Activated CD8-positive, alpha-beta memory T cell treated with anti-CD3 and anti-CD28 coated beads, Interleukin-2, amount 50 U/mL, for 1 hour (primary cell): ENCODE data around the gene MAPKAP1.
"Not testable (repeated sequence)": the region's sequence is repeated elsewhere in the genome, so short reads cannot be mapped to it uniquely, and the experiment has no call there.

Source experiments
- DNase-seq: peaks from one replicate; pipeline ENCODE4 v3.0.0-alpha.2; 2020; ENCODE audit errors: extremely low read depth

MAPKAP1 gene

DNA sequence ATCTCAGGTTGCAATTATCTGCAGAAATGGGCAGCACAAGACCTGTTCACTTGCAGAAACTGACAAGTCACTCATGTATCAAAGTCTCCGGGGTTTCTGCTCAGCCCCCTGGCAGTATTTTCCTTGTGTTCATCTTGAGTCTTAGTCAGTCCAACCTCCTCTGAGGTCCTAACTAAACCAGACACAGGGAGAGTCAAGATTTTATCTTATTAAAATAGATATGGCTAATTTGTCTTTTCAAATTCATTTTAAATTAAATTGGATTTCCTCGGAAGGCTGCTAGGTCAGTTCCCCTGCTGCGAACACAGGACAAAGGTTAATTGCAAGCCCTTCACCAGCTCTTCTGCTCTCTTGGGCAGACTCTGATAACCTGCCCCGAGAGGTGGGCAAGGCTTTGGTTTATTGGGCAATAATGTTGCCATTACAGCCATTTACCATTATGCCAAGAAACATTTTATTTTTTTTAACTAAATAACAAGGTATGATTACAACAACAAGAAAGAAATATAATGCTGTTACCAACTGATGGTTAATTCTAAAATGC, 103.5 kb downstream of the MAPKAP1 start:
- no peak for DNase-seq

DNA sequence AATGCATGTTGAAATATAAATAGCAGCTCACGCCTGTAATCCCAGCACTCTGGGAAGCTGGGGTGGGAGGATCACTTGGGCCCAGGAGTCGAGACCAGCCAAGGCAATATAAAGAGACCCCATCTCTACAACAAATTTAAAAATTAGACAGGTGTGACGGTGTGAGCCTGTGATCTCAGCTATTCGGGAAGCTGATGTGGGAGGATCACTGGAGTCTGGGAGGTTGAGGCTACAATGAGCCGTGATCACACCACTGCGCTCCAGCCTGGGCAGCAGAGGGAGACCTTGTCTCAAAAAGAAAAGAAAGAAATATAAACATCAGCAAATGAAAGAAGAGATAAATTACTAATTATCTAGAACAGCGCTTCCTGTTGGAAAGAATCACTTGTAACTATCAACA, 105.0 kb downstream of the MAPKAP1 start:
- DNase-seq, result no peak

DNA sequence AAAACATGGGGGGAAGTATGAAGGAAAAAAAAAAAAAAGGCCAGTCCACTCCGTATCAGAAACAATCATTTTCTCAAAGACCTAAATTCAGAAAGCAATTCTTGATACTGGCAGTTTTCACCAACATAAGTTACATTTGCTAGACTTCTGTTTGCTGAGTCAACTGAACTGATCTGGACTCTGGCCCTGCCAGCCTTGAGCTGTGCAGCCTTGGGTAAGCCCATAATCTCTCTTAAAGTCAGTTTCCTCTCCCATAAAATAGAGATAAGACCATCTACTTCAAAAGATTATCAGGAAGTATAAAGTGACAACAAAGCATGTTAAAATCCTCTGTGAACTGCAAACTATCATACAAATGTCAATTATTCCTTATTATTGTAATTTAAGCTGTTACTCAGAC, 106.8 kb downstream of the MAPKAP1 start:
- no peak for DNase-seq

DNA sequence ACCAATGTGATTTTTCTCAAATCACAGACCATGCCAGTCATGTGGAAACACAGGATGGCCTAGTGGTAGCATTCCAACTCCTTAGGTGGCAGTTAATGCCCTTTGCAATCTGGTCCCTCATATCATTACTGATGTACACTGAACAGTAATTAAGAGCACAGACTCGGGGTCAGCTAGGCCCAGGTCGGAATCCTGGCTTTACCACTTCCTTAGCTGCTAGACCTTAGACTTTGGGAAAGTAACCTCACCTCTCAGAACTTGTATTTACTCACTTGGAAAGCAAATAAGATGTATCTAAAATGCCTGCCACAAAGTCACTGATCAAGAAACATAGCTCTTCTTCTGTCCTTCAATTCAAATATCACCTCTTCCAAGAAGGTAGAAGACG, 112.8 kb downstream of the MAPKAP1 start:
- no peak for DNase-seq

DNA sequence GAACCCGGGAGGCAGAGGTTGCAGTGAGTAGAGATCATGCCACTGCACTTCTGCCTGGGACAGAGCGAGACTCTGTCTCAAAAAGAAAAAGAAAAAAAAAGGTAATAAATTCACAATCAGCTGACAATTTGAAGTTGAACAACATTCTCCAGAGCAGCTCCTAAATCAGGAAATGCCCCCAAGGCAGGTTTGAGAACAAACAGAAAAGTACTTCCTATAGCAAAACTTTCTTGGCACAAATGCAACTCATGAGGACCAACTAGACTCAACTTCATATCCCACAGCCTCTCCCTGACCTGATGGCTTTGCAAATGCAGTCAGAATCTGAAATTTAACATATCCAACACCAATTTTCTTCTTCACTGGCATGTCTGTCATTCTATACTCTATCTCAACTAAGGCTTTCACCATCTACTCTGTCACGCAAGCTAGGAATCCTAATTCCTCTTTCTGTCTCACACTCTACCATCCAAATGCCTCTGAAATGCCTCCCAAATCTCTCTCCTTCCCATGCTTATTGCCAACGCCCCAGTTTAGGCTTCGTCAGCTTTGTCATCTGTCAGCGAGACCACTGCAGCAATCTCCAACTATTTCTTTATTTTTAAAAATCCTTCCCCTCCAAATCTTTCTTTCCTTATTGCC, 113.3 kb downstream of the MAPKAP1 start:
- no peak for DNase-seq

DNA sequence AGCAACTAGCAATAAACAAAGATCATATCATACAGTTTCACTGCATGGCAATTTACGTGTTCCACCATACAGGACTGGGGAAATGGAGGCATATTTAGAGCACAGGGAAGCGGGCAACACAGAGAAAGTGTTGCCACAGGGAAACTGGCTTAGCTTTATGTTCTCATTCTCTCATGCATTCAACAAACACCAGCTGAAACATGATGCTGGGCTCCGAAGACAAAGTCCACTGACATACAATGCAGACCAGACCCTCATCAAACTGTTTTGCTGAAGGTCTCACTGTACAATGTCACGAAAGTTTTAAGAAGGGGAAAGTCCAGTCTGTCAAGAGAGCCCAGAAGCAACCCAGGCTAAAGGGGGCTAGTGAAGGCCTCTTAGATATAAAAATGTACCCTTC, 115.1 kb downstream of the MAPKAP1 start:
- no peak for DNase-seq

DNA sequence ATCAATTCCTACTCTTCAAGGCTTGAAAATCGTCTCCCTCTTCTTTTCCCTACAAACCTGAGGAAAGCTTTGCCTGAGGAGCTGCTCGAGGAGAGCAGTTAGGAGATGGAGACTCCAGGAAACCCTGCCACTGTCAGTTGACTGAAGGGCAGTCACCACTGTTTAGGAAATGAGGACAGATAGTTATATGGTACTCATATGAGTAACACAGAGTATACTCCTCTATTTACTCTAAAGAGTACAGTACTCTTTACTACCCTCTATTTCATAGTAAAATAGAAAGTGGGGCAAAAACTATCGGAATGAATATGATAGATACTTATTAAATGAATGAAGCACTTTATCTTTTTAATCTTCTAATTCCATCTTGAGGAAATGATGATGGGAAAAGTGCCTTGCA, 115.8 kb downstream of the MAPKAP1 start:
- no peak for DNase-seq

DNA sequence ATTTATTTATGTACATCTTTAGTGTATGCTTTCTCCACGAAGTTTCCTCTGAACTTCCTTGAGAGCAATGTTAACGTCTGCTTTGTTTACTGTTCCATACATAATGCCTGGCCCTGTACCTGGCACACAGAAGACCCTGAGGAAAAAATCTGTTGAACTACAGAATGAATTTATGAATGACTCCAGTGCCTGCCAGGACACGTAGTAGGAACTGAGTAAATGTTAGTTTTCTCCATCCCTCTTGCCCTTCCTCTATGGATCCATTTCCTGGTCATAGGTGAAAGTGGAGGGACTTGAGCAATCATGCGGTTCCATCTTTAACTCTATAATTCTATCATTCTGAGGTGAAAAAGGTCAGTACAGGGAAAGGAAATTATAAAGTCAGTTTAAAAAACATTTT, 117.7 kb downstream of the MAPKAP1 start:
- DNase-seq, result no peak

DNA sequence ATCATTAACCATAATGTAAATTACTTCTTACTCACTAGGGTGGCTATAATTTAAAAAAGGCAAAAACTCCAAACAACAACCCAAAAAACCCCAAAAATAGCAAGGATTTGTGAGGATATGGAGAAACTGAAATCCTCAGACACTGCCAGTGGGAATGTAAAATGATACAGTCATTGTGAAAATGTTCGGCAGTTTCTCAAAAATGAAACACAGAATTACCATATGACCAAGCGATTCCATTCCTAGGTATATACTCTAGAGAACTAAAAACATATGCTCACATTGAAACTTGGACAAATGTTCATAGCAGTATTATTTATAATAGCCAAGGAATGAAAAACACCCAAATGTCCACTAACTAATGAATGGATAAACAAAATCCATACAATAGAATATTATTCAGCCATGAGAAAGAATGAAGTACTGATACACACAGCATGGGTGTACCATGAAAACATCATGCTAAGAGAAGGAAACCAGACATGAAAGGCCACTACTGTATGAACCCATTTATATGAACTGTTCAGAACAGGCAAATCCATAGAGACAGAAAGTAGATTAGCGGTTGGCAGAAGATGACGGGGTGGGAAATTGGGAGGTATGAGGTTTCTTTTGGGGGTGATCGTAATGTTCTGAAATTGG, 119.1 kb downstream of the MAPKAP1 start:
- DNase-seq, result no peak

DNA sequence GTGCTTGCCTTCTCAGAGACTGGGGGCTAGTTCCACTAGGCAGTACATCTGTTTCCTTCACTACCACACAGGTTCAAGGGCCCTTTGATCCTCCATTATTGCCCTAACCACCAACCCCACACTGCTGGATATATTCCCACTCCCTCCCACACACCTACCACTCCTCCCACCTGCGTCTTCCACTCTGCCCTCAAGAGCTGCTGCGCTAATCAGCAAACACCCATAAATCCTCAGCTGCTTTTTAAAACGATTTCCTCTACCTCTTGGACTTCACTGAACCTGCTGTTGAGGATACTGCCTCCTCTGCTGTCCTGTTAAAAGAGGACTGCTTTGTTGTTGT, 120.9 kb downstream of the MAPKAP1 start:
- DNase-seq, result no peak

DNA sequence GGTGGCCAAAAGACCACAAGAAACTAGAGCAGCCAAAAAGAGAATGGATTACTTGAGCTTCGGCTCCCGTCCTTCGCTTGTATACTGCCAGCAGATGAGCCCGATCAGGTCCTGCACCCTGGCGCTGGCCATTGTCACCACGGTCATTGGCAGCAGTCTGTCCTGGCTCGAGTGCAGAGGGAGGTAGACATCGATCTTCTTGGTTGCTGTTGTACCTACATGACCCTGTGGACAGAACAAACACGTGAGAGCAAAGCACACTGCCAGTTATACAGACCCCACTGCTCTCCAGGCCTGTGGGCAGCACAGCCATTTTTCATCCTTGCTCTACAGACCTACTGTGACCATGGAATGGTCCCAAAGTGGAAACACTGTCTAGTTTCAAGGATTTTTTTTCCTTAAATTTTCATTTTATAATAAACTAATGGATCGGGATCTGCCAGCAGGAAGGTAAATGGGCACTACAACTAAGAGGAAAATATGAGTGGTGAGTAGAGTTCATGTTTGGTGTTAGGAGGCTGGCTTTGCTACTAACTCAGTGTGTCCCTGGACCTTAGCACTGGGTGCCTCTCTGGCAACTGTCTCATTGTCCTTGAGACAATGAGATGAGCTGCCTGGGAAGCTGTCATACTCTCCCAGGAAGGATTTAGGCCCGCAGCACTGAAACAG, 121.4 kb downstream of the MAPKAP1 start:
- no peak for DNase-seq

DNA sequence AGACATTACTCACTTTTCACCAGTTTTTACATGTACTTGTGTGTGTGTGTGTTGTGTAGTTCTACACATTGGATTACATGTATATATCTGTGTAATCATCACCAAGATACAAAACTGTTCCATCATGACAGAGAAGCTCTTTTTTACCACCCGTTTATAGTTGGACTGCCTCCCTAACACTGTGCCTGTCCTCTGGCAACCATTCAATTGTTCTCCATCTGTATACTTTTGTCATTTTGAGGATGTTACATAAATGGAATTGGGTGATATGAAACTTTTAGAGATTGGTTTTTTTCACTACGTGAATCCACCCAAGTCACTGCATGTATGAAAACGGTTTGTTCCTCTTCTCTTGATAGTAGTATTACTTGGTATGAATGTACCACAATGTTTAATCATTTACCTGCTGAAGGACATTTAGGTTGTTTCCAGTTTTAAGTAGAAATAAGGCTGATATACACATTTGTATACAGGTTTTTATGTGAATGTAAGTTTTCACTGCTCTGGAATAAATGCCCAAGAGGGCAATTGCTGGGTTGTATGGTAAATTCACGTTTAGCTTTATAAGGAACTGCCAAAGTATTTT, 126.2 kb downstream of the MAPKAP1 start:
- DNase-seq, result no peak

DNA sequence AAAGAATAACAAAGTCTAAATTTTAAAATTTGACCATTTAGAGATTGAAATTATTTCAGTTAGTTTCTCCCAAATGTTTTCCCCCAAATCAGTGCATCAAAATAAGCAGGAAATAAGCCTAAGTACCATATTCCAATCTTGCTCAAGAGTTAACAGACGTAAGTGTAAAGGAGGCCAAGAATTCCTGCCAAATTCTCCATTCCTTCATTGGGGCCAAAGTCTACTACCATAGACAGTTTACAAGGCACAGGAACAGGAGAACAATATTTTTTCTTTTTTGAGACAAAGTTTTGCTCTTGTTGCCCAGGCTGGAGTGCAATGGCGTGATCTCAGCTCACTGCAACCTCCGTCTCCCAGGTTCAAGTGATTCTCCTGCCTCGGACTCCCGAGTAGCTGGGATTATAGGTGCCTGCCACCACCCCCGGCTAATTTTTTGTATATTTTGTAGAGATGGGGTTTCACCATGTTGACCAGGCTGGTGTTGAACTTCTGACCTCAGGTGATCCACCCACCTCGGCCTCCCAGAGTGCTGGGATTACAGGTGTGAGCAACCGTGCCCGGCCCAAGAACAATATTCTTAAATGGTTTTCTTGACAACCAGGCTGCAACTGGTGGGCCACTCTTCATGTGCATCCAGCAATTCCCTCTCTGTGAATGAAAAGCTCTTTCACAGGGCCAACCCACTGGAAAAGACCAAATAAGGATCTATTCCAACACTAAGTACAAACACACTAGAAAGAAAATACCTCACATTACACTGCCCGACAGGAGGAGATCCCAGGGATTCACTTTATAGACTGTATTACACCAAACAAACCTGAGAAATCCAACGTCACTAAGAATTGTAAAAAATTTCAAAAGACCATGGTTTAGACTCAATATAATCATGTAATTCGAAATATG, 127.7 kb downstream of the MAPKAP1 start:
- no peak for DNase-seq

DNA sequence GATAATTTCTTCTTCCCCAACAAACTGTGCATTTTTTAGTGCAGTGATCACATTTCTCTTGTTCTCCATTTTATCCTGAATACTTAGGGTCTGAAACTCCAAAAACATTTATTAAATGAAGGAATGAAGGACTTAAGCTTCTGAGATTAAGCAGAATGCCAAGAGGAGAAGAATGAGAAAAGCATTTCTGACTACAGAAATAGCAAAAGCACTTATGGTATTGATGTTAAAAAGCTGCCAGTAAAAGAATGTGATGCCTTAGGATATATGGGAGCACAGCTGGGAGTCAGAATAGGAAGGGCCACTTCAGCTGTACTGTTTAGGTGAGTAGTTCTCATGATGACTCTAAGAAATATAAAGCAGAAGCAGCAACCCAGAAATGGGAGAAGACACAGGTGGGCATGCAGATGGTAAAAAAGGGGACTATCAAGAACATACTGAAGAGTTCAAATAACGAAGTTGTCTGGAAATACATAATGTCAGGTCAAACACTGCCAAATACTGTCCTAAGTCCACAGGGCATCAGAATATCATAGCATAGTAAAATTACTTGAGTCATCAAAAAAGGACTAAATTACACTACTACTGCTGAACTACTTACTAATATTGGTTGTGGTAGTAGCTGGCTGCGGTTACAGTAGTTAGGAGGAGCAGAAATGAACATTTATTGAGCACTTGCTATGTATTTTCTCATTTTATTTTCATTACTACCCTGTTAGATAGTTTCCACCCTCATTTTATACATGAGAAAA, 132.7 kb downstream of the MAPKAP1 start:
- DNase-seq, result no peak

DNA sequence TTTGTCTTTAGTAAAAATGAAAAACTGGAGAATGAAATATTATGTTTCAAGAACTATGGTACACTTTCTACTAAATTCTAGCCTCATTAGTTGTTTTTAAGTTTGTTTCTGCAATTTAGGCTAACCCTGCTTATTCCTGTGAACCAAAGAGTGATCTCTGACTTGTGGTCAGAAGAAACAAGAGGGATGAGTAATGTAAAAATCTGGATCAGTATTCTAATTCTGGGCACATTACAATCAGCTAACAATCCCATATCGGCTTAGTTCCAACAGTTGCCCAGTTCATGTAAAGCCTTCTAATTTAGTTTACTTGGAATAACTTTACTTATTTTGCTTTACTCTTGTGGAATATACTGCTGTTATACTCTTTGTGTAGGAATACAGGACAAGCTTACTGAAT, 134.5 kb downstream of the MAPKAP1 start:
- DNase-seq, result not testable (repeated sequence)

DNA sequence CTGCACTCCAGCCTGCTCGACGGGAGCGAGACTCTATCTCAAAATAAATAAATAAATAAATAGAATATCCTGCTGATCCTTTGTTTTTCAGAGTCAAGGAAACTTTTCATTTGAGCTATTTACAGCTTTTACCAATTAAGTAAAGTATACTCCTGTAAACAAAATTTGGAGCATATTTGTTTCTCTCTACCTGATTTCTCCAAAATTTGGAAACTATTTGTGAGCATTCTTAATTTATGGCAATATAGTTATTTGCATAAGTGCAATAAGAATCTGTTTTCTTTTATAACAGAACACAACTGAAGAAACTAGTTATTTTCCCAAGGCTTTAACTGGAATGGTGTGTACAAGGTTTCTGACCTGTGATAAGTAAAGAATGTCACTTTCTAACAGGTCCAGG, 135.2 kb downstream of the MAPKAP1 start:
- not testable (repeated sequence) for DNase-seq

DNA sequence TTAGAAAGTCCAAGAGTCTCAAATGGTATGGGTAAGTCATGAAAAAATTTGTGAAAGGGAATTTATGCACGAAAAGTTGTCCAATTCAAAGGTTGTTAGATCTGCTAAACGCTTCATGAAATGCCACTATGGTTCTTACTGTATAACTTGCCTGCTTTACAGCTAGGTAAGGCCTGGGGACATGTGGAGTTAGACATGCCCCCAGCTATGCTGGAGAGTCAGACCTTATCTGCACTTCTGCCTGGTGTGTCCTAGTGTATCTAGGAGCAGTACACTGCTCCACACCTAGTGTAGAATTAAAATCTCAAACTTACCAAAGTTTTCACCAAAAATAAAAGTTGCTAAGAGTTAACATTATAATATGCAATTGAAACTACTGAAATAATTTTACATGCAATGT, 136.8 kb downstream of the MAPKAP1 start:
- no peak for DNase-seq

DNA sequence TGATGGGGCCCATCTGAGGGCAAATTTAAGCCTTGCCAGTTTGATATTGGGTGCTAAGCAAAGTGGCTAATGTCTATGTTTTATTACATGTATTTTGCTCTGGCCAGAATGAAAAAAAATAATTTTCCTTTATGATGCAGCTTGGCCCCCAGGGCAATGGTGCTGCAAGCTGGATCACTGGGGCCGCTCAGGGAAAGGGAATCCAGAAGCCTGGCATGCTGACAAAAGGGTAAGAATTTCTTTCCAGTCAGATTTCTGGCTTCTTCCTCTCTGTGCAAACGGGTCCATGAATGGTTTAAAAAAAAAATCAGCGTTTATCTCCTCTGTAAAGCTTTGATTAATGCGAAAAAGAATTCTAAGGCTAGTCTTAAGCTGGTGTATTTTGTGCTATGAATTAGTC, 138.4 kb downstream of the MAPKAP1 start:
- DNase-seq, result no peak

DNA sequence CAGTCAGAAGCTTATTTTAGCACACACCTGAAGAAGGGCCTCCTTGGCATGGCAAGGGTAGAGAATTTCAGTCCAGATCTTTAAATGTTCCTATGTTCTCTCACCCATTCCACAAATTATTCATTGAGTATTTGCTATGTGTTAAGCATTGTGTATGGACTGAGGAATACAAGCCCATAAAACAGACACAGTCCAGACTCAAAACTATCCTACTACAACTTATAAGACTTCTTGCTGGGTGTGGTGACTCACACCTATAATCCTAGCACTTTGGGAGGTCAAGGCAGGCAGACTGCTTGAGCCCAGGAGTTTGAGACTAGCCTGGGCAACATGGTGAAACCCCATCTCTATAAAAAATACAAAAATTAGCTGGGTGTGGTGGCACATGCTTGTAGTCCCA, 141.0 kb downstream of the MAPKAP1 start:
- DNase-seq, result not testable (repeated sequence)

DNA sequence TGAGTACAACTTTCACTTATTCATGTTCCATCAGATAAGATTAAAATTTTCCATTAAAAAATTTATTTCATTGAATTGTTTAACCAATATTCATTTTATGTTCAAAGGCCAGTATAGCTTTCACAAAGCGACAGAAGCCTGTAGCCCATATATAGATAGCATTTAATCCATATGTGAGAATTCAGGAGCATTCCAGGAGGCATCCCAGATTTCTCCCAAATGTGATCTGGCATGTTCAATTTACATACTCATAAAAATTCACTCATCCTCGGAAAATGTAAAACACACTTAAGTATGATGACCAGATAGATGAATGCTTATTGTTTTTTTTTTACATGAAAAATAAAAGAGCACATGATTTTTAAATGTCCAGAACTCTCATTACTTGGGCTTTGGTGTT, 141.9 kb downstream of the MAPKAP1 start:
- no peak for DNase-seq

DNA sequence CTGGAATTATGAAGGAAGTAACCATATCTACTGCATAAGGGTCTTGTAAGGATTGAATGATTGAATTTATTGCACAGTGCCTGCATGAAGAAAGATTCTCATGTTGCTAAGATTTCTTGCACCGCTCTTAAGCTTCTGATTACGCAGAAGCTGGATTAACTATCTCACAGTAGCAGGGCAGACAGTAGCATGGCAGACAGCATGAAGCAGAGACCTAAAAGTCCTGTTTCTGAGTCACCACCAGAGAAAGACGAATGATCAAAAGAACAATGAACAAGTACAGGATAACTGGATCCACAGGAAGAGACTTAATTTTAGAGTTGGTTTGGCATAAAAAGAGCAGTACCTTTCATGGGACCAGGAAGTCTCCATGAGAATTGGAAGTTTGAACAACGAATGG, 142.4 kb downstream of the MAPKAP1 start:
- DNase-seq, result no peak
